ENCODE measurements around the gene SERPINB6.

DNA sequence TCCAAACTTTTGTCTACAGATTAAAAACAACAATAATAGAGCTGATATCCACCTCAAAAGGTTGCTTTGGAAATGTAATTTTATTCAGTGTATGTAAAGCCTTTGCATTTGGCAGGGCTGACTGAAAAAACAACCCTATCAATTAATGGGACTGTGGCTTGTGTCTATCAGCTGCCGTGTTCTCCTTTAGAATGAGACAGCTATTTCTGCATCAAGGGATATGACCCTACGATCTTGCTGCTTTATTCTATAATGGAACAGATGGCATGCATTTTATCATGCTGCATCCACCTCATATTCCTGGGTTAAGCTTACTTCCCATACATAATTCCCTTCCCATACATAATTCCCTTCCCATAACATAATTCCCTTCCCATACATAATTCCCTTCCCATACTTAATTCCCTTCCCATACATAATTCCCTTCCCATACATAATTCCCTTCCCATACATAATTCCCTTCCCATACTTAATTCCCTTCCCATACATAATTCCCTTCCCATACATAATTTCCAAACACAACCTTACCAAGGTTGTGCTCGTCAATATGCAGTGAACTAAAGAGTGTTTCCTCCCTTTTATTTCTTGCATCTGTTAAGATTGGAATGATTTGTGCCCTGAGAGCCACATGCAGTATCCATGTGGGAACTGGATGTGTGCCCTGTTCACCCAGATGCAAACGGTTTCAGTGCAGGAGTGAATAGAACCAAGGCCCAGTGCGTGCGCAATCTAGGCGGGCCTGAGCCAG is 26.8 kb downstream of the SERPINB6 start:
- TF ChIP-seq, protein P1, sequence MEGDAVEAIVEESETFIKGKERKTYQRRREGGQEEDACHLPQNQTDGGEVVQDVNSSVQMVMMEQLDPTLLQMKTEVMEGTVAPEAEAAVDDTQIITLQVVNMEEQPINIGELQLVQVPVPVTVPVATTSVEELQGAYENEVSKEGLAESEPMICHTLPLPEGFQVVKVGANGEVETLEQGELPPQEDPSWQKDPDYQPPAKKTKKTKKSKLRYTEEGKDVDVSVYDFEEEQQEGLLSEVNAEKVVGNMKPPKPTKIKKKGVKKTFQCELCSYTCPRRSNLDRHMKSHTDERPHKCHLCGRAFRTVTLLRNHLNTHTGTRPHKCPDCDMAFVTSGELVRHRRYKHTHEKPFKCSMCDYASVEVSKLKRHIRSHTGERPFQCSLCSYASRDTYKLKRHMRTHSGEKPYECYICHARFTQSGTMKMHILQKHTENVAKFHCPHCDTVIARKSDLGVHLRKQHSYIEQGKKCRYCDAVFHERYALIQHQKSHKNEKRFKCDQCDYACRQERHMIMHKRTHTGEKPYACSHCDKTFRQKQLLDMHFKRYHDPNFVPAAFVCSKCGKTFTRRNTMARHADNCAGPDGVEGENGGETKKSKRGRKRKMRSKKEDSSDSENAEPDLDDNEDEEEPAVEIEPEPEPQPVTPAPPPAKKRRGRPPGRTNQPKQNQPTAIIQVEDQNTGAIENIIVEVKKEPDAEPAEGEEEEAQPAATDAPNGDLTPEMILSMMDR (optimal IDR thresholded peaks at IDR 0.05 in 1 of 3, IDR thresholded peaks at IDR 0.05 in 1 of 3, conservative IDR thresholded peaks at IDR 0.05 in 1 of 3; ENCODE audit: extremely low read depth in 1 of 3, insufficient read depth in 2 of 3, low read length in 3 of 3) = no peak
- TF ChIP-seq EZH2 (IDR thresholded peaks at IDR 0.05; ENCODE audit: low read length) = no peak
